ENCODE data around the gene TAP1.

TAP1 gene

DNA sequence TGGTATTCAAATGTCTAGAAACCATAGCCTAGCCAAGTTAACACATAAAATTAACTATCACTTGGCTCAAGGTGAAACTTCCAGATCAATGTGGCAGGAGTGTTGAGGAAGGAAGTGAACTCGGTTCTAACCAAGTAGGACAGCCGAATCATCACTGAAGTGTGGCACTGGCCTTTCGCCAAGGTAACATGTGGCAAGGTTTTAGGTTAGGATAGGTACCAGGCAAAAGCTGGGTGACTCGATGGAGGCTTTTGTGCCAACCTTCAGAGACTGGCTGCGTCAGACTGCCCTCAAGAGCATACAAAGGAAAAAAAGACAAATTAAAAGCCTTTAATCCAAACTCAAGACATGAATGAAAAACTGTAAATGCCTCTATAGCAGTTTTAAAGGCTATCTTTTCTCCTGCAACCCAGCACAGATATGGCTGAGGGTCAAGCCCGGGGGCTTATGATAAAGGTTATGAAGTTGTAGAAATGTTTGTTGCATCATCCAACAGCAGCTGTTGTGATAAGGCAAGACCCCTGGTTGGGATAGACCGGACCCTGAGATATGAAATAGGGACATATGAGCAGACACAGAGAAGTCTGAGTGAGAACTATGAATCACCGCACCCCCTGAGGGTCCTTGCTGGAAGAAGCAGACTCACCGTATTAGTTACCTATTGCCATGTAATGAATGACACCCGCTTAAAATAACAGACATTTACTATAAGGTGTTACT lies 12.4 kb upstream of the TAP1 start:
- no peak for DNase-seq (ENCODE audit: low read depth in 3 of 3)

DNA sequence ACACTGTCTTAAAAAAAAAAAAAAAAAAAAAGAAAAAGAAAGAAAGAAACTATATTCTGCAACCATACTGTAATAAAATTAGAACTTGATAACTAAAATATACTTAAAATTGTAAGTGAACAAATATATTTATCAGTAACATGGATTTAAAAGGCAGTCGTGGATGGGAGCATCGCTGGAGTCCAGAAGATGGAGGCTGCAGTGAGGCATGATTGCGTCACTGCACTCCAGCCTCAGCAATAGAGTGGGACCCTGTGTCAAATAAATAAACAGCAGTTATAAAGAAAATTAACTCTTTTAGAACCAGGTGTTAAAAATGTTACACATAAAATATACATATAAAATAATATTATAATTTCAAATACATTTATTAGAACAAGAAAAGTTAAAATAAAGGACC lies 9.2 kb upstream of the TAP1 start:
- DNase-seq (ENCODE audit: low read depth in 3 of 3) = no peak

DNA sequence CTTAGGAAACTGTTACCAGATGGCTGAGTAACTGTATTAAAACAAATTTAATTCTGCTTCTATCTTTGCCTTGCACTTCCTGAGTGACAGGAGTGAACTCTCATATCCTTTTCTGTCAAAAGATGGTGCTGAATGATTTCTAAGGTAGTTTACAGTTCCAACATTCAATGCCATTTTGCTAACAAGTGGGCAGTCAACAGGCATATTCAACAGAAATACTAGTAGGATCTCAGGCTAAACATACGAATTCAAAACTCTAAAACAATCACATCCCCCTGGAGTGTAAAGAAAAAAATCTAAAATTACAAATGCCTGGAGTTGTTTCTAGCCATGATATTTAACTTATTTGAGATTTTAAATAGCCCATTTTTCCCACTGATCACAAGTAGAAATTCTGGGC lies 7.2 kb upstream of the TAP1 start:
- DNase-seq (ENCODE audit: low read depth in 3 of 3) = no peak

DNA sequence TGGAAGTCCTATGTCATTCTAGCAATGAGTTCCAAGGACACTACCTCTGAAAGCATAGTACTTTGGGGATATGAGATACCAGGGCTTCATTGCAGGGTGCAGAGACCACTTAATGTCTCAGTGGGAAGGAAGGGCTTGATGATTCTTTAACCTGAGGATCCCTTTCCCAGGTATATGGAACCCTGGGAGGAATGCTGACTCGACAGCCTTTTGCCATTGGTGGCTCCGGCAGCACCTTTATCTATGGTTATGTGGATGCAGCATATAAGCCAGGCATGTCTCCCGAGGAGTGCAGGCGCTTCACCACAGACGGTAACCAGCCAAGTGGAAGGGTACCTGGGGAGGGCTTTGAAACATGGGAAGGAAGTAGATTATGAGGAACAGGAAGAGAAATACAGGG lies 4.7 kb upstream of the TAP1 start:
- DNase-seq (ENCODE audit: low read depth in 3 of 3) = no peak

DNA sequence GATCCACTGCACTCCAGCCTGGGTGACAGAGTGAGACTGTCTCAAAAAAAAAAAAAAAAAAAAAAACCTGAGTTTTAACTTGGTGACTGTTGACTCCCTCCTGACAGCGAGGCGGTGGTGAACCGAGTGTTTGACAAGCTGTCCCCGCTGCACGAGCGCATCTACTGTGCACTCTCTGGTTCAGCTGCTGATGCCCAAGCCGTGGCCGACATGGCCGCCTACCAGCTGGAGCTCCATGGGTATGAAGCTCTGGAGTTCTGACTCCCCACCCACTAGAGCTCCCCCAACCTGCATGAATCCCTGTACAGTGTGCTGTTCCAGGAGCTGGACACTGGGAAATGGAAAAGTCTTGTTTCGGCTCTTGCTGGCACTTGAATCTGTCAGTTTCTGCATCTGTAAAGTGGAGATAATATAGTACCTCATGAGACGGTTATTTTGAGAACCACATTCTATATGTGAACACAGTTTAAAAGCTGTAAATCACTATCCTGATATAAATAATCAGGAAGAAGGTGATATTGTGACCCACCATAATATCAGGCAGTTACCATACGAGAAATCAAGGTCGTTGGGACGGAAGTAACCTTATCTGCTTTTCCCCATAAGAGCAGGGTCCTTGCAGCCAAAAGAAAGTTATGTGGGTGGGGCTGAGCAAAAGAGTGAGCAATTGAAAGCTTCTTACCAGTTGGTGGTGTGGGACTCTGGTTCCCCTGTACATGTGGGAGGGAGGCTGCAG lies 3.8 kb upstream of the TAP1 start:
- no peak for DNase-seq (ENCODE audit: low read depth in 3 of 3)

DNA sequence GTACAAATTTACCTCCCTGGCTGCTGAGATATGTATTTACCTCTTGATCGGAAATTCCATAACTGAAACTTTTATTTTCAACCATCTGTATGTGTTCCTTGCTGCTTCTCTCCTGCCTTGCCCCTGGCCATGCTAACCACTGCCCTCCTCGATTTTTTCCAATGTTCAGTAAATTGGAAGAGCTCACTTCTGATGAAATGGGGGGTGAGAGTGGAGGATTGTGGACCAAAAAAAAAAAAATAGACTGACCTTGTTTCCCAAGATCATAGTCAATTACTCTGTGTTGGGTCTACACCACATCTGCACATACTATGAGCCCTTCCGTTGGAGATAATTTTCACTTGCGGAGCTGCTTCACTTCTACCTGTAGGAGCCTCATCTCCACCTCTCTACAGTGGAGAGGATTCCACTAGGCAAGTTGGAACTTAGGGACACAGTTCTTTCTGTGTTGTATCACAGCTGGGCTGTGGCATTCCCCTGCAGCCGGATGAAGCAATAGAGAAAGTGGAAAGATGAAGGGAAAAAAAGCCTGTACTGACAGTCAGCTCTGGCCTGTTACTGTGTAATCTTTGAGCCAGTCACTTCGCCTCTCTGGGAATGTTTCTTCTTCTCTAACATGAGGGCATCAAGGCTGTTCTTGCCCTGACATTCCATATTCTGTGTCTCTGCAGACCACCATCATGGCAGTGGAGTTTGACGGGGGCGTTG lies 2.1 kb upstream of the TAP1 start:
- no peak for DNase-seq (ENCODE audit: low read depth in 3 of 3)

DNA sequence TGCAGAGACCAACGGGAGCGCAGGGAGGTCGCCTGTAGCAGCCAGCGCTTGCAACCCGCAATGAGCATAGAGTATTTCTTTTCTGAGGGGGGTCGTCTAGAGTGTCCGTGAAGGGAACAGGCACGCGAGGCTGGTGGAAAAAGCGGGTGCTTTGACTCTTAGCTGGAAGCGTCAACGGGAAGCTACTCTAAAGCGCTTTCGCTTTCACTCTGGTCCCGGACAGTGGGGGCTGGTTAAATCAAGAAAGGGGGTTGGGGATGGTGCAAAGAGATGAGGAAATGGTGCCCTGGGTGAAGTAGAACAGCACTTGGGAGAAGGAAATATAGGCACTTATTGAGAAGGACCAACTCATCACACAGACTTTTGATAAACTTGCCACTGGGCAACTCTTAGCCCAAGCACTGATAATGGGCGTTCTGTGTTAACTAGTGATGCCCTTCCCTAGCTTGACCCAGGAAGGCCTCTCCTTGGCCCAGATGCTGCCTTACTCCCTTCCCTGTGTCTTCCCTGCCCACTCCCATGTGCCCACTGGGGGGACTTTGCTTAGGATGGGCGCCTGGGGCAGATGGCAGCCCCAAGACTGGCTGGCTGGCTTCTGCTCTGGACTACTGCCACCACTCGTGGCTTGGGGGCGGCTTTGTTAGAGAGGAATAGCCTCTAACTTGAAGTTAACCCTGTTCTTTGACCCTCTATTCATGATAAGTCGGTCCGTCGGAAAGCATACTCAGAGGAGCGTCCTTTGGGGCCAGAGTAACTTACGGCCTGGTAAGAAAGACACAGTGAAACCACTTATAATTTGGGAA lies 1.1 kb upstream of the TAP1 start:
- DNase-seq (ENCODE audit: low read depth in 3 of 3) = peak in 2 of 3 experiments; percentile 53 to 58

DNA sequence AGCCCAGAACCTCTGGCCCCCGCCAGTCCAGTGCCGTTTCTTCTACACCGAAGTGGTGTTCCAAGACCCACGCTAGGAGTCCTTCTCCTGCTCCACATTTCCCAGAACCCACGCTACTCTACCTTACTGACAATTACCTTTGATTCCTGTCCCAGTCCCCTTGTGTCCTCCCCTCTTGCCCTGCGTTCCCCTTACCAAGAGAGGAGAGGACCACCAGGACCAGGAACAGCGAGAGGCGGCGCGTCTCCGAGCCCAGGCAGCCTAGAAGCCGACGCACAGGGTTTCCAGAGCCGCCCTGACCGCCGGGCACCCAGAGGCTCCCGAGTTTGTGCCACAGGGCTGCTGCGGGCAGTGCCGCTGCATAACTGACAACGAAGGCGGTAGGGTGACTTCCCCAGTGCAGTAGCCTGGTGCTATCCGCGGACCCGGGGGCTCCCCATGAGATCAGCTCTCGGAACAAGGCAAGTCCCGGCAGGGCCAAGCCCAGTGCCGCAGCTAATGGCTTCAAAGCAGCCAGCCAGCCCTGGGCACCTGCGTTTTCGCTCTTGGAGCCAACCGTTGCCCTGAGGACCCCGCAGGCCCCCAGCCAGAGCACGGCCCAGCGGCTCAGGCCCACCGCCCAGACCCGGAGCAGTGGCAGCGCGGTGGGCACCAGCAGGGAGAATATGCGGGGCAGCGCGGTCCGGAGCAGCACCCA lies 512 bp downstream of the TAP1 start:
- DNase-seq (ENCODE audit: low read depth in 3 of 3) = no peak

DNA sequence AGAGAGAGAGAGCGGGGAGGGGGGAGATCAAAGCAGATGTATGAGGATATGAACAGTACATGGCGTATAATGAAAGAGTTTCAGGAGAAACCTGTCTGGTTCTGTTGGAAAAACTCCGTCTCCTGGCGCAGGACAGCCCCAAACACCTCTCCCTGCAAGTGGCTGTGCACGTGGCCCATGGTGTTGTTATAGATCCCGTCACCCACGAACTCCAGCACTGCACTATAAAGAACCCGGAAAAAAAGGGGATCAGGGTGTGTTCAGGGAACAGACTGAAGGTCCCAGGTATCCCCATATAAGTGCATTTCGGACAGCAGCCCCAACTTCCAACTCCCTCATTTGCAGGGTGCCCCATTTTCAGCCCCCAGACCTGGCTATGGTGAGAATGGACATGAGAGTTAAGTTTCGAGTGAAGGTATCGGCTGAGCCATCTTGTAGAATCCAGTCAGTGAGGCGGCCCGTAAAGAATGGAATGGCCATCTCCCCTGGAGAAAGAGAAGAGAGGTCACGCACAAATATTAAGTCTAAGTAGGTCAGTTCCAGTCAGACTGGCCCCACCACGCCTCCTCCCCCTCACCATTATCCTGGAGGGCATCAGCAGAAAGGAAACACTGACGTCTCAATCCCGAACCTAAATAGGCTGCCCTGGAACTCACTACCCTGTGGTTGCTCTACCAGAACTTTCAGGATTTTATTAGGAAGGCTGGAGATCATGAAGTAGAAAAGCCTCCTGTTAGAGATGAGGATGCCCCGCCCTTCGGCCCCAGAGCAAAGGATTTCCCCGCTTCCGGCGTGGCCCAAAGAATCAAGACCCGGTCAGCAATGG lies 1.3 kb downstream of the TAP1 start:
- no peak for DNase-seq (ENCODE audit: low read depth in 3 of 3)

DNA sequence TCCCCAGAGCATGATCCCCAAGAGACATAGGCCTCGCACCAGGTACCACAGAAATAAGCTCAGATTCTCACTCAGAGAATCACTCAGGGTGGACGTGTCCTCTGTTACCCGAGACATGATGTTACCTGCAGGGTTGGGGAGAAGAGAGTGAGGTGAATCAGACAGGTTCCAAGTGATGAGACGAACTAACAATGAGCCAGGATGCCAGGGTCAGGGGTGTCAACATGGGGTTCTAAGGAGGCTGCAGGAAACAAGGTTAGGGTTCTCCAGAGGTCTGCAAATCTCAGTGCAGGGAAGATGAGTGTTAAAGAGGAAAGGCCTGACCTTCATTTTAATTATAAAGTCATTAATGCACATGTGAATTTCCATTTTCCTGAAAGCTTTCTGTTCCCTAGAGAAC lies 2.5 kb downstream of the TAP1 start:
- no peak for DNase-seq (ENCODE audit: low read depth in 3 of 3)

DNA sequence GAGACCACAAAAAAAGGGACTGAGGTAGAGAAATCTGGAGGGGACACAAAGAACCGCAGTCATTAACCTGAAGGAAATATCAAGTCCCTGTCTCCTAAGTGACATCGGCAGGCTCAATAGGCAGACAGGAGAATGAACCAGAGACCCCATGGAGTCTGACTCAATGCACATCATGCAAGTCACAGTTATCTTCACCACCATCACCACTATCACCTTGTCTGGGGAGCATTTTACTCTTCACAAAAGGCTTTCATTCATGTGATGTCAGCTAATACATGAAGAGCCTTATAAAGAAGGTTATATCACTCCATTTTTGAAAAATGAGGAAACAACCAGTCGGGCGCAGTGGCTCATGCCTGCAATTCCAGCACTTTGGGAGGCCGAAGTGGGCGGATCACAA lies 4.4 kb downstream of the TAP1 start:
- no peak for DNase-seq (ENCODE audit: low read depth in 3 of 3)

DNA sequence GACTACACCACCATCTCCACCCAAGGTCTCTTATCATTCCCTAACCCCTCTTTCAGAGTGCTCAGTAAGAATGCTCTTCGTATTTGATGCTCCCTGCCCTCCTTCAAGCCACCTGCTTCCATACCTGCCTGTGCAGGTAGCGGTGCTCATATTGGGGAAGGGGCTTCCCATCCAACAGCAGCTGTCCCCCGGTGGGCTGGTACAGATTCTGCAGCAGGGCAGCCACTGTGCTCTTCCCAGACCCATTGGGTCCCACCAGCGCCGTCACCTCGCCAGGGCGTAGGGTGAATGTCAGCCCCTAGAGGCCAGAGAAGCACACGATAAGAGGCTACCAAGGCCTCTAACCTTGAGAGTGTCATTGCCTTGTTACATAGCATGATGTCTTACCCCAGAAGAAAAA lies 5.7 kb downstream of the TAP1 start:
- no peak for DNase-seq (ENCODE audit: low read depth in 3 of 3)

DNA sequence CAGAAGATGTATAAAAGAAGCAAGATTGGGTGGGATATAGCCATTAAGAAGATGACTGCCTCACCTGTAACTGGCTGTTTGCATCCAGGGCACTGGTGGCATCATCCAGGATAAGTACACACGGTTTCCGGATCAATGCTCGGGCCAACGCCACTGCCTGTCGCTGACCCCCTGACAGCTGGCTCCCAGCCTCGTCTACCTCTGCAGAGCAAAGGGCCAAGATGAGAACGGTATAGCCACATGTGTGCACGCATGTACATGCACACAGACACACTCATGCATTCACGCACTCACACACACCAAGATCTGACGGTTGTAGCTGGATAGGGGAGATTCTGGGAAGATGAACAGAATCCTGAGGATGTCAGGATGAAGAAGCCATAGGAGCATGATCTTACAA lies 6.5 kb downstream of the TAP1 start:
- DNase-seq (ENCODE audit: low read depth in 3 of 3) = no peak

DNA sequence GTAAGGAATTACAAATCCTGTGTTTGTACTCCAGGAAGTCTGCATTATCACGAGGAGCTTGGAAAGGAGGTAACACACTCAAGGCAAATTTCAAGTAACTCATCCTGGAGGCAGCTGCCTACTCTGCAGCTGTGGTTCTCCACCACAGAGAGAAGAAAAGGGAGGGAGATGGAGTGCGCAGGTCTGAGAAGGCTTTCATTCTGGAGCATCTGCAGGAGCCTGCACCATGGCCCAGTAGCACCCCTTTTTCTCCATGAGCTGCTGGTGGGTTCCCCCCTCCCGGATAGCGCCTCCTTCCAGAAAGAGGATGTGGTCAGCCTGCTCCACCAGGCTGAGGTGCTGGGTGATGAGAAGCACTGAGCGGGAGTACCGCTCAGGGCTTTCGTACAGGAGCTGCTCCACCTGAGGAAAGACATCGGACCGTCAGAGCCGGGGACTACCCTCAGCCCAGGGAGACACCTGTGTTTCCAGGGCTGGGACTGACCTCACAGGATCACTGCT lies 8.1 kb downstream of the TAP1 start:
- no peak for DNase-seq (ENCODE audit: low read depth in 3 of 3)

DNA sequence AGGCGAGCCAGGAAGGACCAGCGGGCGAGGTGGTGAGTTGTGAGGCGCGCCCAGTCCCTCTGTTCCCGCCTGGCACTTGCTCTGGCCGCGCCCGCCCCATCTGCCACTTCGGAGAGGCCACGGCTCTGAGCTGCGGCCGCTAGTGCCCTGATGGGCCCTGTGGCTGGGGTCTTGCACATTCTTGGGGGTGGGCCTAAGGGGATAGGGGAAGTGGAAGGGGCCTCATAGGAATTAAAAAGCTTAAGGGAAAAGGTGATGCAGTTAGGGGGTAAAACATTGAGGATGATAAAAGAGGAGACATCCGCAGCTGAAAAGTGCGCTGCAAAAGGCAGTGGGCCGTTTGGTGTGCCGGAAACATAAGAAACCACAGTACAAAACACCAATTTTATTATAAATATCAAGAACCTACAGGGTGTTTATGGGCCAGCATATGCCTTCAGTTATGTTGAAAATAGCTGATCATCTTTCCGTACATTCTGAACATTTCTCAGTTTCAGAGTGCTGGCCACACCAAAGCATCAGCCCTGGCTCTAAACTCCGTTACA lies 8.6 kb downstream of the TAP1 start:
- no peak for DNase-seq (ENCODE audit: low read depth in 3 of 3)

DNA sequence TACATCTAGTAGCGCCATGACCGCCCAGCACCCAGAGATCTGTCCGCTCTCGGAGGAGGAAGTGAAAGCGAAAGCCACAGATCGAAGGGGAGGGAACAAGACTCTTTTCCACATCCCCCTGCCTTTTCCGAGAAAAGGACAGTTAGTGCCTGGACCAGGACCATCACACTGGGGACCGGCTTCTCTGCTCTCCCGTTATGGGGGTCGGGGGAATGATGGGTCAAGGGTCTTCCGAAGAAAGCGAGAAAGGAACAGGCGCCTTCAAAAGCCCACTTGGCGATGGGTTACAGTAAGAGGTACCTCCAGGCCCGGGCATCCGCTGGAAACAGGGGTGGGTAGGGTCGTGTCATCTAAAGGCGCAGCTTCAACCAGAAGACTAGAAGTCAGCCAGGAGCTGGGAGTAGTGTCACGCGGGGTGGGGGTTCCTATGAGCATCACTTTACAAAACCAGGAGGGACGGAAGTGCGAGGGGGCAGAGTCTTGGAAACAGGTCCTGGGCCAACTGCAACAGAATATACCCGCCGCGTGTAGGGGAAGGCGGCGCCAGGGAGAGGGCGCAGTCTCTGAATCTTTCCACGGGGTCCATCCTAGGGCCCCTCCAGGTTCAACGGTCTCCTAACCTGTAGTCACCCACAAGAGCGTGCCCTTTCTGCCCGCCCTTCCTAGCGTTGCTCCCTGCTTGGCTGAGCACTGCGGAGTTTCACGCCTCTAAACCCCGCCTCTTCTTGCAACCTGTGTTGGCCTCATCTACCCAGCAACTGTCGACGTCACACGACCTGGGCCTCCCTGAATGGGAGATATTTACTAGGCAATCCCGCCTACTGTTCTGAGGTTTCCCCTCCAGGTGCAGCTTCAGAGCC lies 9.3 kb downstream of the TAP1 start, which contains the start of gene PSMB8:
TSS of gene PSMB8 (minus strand) at position 69 of the 860 bp plus-strand sequence. CDS start at position 18, 51 bp downstream.
- DNase-seq (ENCODE audit: low read depth in 3 of 3) = peak; percentile 94 to 99 (median 96)

DNA sequence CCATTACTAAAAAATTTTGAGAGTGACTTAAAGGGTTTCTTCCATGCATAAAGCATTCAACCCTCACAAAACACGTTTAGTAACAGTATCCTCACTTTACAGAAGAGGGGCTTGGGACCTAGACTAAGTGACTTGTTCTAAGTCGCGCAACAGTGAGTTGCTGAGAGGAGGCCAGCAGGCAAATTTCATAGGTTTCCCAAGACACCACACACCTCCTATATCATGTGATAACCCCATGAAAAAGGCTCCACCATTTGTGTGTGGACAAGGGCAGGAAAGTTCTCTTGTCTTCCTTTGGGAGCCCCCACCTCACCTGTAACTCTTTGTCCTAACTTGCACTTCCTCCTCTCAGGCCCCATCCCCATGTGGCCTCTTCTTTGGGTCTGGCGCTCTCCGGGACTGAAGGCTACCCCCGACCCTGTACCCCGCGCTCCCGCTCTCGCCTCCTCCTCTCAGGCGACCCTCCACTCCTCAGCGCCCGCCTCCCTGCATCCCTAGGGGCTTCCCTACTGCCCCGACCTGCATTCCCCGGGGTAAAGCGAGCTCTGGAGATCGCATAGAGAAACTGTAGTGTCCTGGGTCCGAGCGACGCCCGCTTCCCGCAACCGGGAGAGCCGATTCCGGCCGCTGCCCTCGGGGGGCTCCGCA lies 10.0 kb downstream of the TAP1 start:
- no peak for DNase-seq (ENCODE audit: low read depth in 3 of 3)

DNA sequence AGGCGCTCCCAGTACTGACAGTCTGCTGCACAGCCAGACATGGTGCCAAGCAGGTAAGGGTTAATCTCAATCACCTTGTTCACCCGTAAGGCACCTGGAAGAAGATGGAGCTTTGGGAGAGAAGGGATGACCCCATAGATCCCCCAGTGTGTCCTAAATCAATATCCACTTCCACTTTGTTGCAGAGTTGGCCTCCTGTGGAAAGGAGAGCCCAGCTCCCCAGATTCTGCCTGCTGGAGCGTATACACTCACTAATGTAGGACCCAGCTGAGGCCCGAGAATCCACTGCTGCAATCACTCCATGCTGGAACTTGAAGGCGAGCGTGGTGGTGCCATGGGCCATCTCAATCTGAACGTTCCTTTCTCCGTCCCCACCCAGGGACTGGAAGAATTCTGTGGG lies 10.8 kb downstream of the TAP1 start:
- no peak for DNase-seq (ENCODE audit: low read depth in 3 of 3)

Data from stimulated activated CD4-positive, alpha-beta T cell treated with anti-CD3 and anti-CD28 coated beads, TNF-alpha, amount 100 ng/mL, for 4 hours (primary cell).